CD1c-positive myeloid dendritic cell (primary cell): ENCODE data around the gene TAF6.
"Not testable (repeated sequence)": the region's sequence is repeated elsewhere in the genome, so short reads cannot be mapped to it uniquely, and the experiment has no call there.

Source experiments
- DNase-seq: peaks from one replicate; pipeline ENCODE4 v3.0.0-alpha.2; 2016; ENCODE audit errors: extremely low spot score

Gene TAF6

DNA sequence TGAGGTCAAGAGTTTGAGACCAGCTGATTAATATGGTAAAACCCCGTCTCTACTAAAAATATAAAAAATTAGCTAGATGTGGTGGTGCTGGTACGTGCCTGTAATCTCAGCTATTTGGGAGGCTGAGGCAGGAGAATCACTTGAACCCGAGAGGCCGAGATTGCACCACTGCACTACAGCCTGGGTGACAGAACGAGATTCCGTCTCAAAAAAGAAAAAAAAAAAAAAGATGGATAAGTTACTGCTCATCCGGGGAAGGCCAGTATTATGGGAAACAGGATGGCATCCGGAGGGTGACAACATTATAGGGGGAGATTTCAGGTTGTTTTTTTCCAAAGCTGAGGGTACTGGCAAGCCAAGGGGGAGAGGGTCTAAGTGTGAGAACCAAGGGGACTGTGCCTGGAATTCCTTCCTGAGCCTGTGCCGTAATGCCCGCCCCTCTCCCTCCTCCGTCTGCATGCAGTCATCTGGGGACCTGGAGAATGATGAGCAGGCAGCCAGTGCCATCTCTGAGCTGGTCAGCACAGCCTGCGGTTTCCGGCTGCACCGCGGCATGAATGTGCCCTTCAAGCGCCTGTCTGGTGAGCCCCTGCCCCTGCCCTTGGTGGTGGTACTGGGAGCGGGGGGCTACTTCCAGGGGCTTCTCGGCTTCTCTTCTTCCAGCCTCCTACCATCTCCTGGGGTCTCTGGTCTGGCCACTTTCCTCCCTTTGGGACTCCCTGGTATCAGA, 33.9 kb upstream of the TAF6 start:
- DNase-seq, result no peak

- peak; percentile 72 for DNase-seq
These were observed 33.2 kb upstream of the TAF6 start for GRCh38 chr7:100152404-100152803.

- peak; percentile 98 for DNase-seq
These were observed 29.6 kb upstream of the TAF6 start, which contains the start of gene LAMTOR4 for GRCh38 chr7:100148559-100149328. Gene LAMTOR4 (plus strand): TSS chr7:100148918. CDS start chr7:100148973, 55 bp downstream.

GRCh38 chr7:100148225-100148558, 29.0 kb upstream of the TAF6 start:
- DNase-seq, result no peak

- DNase-seq, result no peak
These were observed 28.1 kb upstream of the TAF6 start for GRCh38 chr7:100147278-100147677.

DNA sequence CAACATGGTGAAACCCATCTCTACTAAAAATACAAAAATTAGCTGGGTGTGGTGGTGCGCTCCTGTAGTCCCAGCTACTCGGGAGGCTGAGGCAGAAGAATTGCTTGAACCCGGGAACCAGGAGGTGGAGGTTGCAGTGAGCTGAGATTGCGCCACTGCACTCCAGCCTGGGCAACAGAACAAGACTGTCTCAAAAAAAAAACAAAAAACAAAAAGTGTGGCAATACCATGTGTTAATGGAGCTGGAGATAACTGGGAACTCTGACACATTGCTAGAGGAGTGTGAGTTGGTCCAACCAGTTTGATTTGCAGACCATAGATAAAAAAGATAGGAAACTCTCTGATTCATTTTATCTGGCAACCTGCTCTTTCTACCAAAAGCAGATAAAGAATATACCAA, 27.2 kb upstream of the TAF6 start:
- not testable (repeated sequence) for DNase-seq

DNA sequence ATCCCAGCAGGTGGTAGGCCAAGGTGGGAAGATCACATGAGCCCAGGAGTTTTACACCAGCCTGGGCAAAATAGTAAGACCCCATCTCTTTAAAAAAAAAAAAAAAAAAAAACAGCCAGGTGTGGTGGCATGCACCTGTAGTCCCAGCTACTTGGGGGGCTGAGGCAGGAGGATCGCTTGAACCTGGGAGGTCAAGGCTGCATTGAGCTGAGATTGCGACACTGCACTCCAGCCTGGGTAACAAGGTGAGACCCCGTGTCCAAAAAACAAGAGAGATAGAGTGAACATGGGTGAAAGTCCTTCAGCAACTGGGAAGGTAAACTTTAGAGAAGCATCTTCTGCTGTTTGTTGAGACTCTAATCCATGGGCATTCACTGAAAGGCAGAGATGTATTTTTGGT, 23.3 kb upstream of the TAF6 start:
- no peak for DNase-seq

- no peak for DNase-seq
These were observed 22.4 kb upstream of the TAF6 start for GRCh38 chr7:100141555-100141949.

GRCh38 chr7:100137851-100138760, 18.9 kb upstream of the TAF6 start:
- DNase-seq, result no peak

GRCh38 chr7:100132697-100133151, 13.6 kb upstream of the TAF6 start:
- DNase-seq, result peak; percentile 75

DNA sequence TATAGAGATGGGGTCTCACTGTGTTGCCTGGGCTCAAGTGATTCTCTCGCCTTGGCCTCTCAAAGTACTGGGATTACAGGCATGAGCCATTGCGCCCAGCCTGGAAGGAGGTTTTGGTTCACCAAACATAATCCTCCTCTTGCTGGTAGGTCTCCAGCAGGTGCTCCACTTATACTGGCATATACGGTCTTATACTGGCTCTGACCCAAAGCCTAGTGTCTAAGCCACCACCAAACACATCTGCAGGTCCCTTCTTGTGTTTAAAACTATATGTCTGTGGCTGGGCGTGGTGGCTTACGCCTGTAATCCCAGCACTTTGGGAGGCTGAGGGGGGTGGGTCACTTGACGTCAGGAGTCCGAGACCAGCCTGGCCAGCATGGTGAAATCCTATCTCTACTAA, 13.0 kb upstream of the TAF6 start:
- DNase-seq, result no peak

- DNase-seq, result peak; percentile 80
These were observed 11.7 kb upstream of the TAF6 start for GRCh38 chr7:100130608-100131453.

- DNase-seq, result not testable (repeated sequence)
These were observed 11.1 kb upstream of the TAF6 start for GRCh38 chr7:100130220-100130607.

- DNase-seq, result no peak
These were observed 9.4 kb upstream of the TAF6 start for GRCh38 chr7:100128637-100128963.

DNA sequence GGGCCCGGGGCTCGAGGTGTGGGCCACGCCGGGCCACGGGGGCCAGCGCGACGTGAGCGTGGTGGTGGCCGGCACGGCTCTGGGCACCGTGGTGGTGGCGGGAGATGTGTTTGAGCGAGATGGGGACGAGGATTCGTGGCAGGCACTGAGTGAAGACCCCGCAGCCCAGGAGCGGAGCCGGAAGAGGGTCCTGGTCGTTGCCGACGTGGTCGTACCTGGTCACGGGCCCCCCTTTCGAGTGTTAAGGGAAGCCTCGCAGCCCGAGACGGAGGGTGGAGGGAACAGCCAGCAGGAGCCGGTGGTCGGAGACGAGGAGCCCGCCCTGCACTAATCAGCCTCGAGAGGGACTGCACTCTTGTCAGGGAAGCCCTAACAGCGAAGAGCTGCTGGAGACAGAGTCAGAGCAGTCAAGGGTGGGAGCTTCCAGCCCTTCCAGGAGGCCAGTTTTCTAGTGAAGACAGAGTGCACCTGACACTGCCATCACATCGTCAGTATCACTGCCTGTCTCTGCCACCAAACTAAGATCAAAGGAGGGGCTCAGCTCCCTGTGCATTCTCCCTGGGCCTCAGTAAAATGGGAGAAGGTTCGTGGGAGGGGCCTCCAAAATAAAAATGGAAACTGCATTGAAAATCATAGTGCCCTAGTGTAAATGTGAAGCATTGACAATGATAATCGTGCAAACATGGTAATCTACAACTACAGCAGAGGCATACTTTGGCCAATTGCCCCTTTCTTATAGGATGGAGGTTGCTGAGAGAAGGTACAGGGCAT, 8.9 kb upstream of the TAF6 start:
- DNase-seq, result no peak

DNA sequence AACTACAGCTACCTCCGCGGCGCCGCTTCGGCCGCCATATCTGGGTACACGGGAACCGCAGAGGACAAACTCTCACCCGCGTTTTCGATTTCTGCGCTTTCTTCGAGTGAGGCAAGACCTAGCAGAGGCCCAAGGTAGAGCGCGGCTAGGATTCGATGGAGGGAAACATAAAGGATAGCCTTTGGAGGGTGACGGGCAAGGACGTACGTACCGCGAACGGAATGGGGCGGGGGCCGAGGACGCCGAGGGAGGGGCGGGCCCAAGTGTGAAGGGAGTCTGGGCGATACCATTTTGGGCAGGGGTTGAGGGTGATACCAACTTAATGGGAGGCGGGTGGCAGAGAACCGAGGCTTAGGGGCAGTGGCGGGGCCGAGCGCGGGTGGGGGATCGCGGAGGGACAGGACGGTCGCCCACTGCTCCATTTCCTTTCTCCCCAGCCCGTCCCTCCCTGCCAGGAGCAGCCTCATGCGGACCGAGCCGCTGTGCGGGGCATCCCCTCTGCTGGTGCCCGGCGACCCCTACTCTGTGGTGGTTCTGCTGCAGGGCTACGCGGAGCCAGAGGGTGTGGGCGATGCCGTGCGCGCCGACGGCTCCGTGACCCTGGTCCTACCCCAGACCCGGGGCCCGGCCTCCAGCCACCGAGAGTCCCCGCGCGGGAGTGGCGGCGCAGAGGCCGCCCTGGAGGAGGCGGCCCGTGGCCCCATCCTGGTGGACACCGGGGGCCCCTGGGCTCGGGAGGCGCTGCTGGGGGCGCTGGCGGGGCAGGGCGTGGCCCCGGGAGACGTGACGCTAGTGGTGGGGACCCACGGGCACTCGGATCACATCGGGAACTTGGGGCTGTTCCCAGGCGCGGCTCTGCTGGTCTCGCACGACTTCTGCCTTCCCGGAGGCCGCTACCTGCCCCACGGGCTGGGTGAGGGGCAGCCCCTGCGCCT, 8.0 kb upstream of the TAF6 start, which contains the start of gene MBLAC1:
Gene MBLAC1 (plus strand): TSS at position 37 of the 935 bp plus-strand sequence. CDS start 429 bp downstream, at position 466.
- peak; percentile 94 for DNase-seq

- no peak for DNase-seq
These were observed 7.2 kb upstream of the TAF6 start for GRCh38 chr7:100126239-100126930.
